ENCODE measurements around the gene GALNT16. TPM values are rescaled to one million over a fixed set of nuclear protein-coding genes. Genes with fewer than 3 reads are reported as not detected.

The GALNT16 gene
- total and polyA plus RNA-seq, 8 donors = 0.53 to 2.2 (median 1.6) TPM; not detected in 1

DNA sequence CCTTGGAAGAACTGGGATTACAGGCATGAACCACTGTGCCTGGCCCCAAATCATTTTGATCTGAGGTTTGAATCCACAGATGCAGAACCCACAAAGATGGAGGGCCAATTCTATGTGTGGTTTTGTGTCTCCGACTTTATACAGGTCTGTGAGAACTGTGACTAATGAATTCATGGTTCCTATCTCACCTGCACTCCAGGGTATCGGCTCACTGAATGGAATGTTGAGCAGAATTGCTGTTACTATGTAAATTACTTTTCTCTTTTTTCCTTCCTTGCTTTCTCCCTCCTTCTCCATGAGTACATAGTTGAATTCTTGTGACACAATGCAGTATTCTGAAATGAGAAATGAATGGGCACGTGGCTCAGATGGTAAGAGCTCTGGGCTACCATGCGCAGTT, 21.1 kb upstream of the GALNT16 start:
- WGBS, 5 donors = 80 to 90% (median 86%) methylated on average over 4 of the region's 4 CpGs
- peaks cover 0 to 13% (median 4%) of the 10 kb centered on the region in 4 donors for H3K4me1 ChIP-seq
- peaks cover 40 to 82% (median 77%) of the 10 kb centered on the region in 4 donors for H3K36me3 ChIP-seq
- intact Hi-C loops (cut with DNase I; ENCODE audit: low total_unique reads) = no loop called here
- TF ChIP-seq EP300 (IDR thresholded peaks at IDR 0.05) (no peak), POLR2A (IDR thresholded peaks at IDR 0.05) (no peak), POLR2AphosphoS5 (IDR thresholded peaks at IDR 0.05) (no peak)
- TF ChIP-seq, protein P1, sequence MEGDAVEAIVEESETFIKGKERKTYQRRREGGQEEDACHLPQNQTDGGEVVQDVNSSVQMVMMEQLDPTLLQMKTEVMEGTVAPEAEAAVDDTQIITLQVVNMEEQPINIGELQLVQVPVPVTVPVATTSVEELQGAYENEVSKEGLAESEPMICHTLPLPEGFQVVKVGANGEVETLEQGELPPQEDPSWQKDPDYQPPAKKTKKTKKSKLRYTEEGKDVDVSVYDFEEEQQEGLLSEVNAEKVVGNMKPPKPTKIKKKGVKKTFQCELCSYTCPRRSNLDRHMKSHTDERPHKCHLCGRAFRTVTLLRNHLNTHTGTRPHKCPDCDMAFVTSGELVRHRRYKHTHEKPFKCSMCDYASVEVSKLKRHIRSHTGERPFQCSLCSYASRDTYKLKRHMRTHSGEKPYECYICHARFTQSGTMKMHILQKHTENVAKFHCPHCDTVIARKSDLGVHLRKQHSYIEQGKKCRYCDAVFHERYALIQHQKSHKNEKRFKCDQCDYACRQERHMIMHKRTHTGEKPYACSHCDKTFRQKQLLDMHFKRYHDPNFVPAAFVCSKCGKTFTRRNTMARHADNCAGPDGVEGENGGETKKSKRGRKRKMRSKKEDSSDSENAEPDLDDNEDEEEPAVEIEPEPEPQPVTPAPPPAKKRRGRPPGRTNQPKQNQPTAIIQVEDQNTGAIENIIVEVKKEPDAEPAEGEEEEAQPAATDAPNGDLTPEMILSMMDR (IDR thresholded peaks at IDR 0.05) = no peak
- H3K27ac ChIP-seq = no peak overlapping the region
- H3K9me3 ChIP-seq = no peaks in the 10 kb centered on the region
- H3K27me3 ChIP-seq = no peaks in the 10 kb centered on the region
- no peak overlapping the region for H3K4me3 ChIP-seq
- DNase-seq = no peak

DNA sequence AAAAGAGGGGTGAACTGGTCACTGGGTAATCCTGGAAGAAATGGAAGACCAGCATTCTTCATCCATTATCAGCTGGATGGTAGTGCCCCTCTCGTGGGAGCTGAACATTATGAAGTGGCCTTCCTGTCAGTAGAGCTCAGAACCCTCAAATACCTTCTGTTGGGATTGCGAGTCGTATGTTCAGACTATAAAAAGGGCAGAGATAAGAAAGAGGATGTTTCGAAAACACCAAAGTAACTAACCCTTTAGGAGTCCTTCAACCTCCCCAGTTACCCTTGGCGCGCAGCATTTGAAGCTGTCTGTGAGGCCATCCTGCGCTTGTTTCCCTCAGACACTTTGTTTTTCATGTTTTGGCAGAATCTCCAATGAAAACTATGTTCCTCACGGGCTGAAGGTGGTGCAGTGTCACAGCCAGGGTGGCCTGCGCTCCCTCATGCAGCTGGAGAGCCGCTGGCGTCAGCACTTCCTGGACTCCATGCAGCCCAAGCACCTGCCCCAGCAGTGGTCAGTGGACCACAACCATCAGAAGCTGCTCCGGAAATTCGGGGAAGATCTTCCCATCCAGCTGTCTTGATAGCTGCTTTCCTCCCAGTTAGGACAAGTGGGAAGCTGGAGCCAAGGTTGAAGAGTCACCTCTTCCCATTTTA, 19.3 kb upstream of the GALNT16 start:
- 76 to 86% (median 83%) methylated on average over 13 of the region's 13 CpGs for WGBS, 5 donors
- Histone ChIP-seq H3K36me3 (peaks cover 40 to 66% (median 62%) of the 10 kb centered on the region in 4 donors), H3K27ac (no peak overlapping the region)

DNA sequence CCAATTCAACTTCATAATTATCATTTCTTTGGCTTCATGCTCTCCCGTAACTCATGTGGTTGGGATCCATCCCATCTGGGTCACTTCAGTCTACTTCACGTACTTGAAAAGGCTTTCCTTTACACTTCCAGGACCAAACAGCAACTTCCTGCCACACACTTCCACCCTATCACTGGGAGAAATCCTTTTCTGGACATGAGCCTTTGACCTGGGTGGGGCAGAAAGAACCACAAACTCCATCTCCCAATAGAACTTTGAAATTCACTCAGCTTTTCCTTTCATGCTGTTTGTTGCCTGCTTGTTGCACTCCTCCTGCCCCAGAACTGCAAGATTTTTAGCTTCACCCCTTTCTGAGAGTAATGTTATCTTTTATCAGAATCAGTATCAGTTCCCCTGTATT, 18.4 kb upstream of the GALNT16 start:
- Histone ChIP-seq H3K4me1 (peaks cover 0 to 13% (median 4%) of the 10 kb centered on the region in 4 donors), H3K9me3 (no peaks in the 10 kb centered on the region), H3K27me3 (no peaks in the 10 kb centered on the region), H3K27ac (no peak overlapping the region), H3K4me3 (no peak overlapping the region), H3K36me3 (peaks cover 35 to 57% (median 53%) of the 10 kb centered on the region in 4 donors)
- 56 to 73% (median 59%) methylated on average over 2 of the region's 2 CpGs for WGBS, 5 donors
- intact Hi-C loops (cut with DNase I; ENCODE audit: low total_unique reads) = loop anchor here (5.0 kb wide), 1 partner anchor 221 kb away; no protein-coding TSS in a partner anchor
- TF ChIP-seq POLR2AphosphoS5 (IDR thresholded peaks at IDR 0.05) (no peak), EP300 (IDR thresholded peaks at IDR 0.05) (no peak), POLR2A (IDR thresholded peaks at IDR 0.05) (no peak)
- TF ChIP-seq, protein P1 (IDR thresholded peaks at IDR 0.05) = no peak
- DNase-seq = no peak

More for the DNA sequence above, 19.3 kb upstream of the GALNT16 start:
- TF ChIP-seq EP300 (IDR thresholded peaks at IDR 0.05) (no peak), POLR2A (IDR thresholded peaks at IDR 0.05) (no peak), POLR2AphosphoS5 (IDR thresholded peaks at IDR 0.05) (no peak)
- TF ChIP-seq, protein P1 (IDR thresholded peaks at IDR 0.05) = no peak
- intact Hi-C loops (cut with DNase I; ENCODE audit: low total_unique reads) = loop anchor here (5.0 kb wide), 1 partner anchor 222 kb away; no protein-coding TSS in a partner anchor
- no peak for DNase-seq
- H3K9me3 ChIP-seq = no peaks in the 10 kb centered on the region
- H3K4me1 ChIP-seq = peaks cover 0 to 13% (median 4%) of the 10 kb centered on the region in 4 donors
- H3K4me3 ChIP-seq = no peak overlapping the region
- no peaks in the 10 kb centered on the region for H3K27me3 ChIP-seq

DNA sequence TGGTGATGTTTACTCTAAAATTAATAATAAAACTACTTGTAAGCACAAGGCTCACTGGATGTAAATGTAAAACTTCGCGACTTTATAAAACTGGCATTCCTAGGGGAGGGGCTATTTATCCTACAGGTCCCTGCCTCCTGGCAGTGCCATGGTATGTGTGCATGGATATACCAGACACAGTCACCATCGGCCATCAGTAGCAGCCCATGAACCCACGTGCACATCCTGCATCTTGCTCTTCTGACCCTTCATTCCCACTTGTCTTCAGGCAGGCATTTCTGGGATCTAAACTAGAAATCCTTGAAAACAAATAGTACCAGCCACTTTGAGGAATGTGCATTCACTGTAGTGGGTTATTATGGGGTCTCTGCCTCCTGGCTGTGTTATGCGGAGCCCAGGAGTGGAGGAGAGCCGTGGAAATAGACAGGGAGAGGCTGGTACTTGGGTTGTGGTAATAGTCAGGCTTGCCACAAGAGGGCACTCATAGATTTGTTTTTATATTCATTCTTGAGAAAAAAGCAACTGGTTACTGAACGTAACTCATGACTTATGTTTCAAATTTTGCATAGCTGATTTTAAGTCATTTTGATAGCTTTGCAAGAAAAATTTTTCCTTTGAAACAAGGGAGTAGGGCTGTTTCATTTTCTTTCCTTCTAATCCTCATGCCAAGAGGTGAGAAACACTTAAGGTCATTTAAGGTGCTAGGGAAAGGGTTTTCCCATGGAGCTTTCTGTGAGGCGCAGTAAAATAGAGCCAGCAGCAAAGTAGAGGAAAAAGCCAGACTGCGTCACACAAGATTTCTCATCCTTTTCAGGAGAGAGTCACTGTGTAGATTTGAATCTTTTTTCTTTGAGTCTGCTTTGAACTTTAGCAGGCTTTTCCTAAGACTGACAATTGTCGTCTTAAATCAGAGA, 17.4 kb upstream of the GALNT16 start:
- peak; percentile 69 to 85 for DNase-seq
- H3K4me3 ChIP-seq = no peak overlapping the region
- no peak overlapping the region for H3K27ac ChIP-seq
- TF ChIP-seq EP300 (IDR thresholded peaks at IDR 0.05) (no peak), POLR2A (IDR thresholded peaks at IDR 0.05) (no peak), POLR2AphosphoS5 (IDR thresholded peaks at IDR 0.05) (peak in 1 of 3 donors; percentile 3)
- TF ChIP-seq, protein P1 (IDR thresholded peaks at IDR 0.05) = peak in 5 of 7 experiments; percentile 56 to 81 (median 73)
- H3K36me3 ChIP-seq = peaks cover 25 to 47% (median 43%) of the 10 kb centered on the region in 4 donors
- WGBS, 5 donors = 44 to 56% (median 49%) methylated on average over 10 of the region's 10 CpGs
- H3K27me3 ChIP-seq = no peaks in the 10 kb centered on the region
- intact Hi-C loops (cut with DNase I; ENCODE audit: low total_unique reads) = loop anchor here (5.0 kb wide), 1 partner anchor 220 kb away; no protein-coding TSS in a partner anchor
- H3K9me3 ChIP-seq = no peaks in the 10 kb centered on the region
- H3K4me1 ChIP-seq = peaks cover 0 to 14% (median 6%) of the 10 kb centered on the region in 4 donors
